ENCODE measurements around the gene C4orf50. TPM values are rescaled to one million over a fixed set of nuclear protein-coding genes. Genes with fewer than 3 reads are reported as not detected.

C4orf50 gene
- total RNA-seq, 1 donor from 2014 or later = 0.49 TPM

- Histone ChIP-seq H3K9me3 (no peaks in the 10 kb centered on the region), H3K27ac (no peak overlapping the region), H3K4me3 (no peak overlapping the region), H3K27me3 (no peaks in the 10 kb centered on the region), H3K4me1 (no peaks in the 10 kb centered on the region), H3K36me3 (no peaks in the 10 kb centered on the region)
- intact Hi-C loops (cut with DNase I) = no loop called here
- TF ChIP-seq POLR2AphosphoS5 (IDR thresholded peaks at IDR 0.05; ENCODE audit: insufficient read depth in 1 of 2, low read depth in 1 of 2) (no peak), POLR2A (IDR thresholded peaks at IDR 0.05) (no peak), CTCF (IDR thresholded peaks at IDR 0.05) (no peak)
- DNase-seq (ENCODE audit: extremely low spot score in 2 of 2) = no peak
These were observed 38.2 kb downstream of the C4orf50 start for GRCh38 chr4:5979981-5980380.

- no peak for TF ChIP-seq CTCF (IDR thresholded peaks at IDR 0.05)
- no peak for TF ChIP-seq POLR2A (IDR thresholded peaks at IDR 0.05)
- no peak for TF ChIP-seq POLR2AphosphoS5 (IDR thresholded peaks at IDR 0.05; ENCODE audit: insufficient read depth in 1 of 2, low read depth in 1 of 2)
- H3K9me3 ChIP-seq = no peaks in the 10 kb centered on the region
- H3K36me3 ChIP-seq = no peaks in the 10 kb centered on the region
- no peak overlapping the region for H3K27ac ChIP-seq
- no peak overlapping the region for H3K4me3 ChIP-seq
- intact Hi-C loops (cut with DNase I) = no loop called here
- no peak for DNase-seq (ENCODE audit: extremely low spot score in 2 of 2)
- H3K27me3 ChIP-seq = no peaks in the 10 kb centered on the region
- H3K4me1 ChIP-seq = no peaks in the 10 kb centered on the region
These were observed 41.3 kb downstream of the C4orf50 start for GRCh38 chr4:5976921-5977320.

GRCh38 chr4:5976431-5976830 lies 41.8 kb downstream of the C4orf50 start:
- no peaks in the 10 kb centered on the region for H3K9me3 ChIP-seq
- no peak for DNase-seq (ENCODE audit: extremely low spot score in 2 of 2)
- TF ChIP-seq CTCF (IDR thresholded peaks at IDR 0.05) = no peak
- TF ChIP-seq POLR2AphosphoS5 (IDR thresholded peaks at IDR 0.05; ENCODE audit: insufficient read depth in 1 of 2, low read depth in 1 of 2) = no peak
- no peak for TF ChIP-seq POLR2A (IDR thresholded peaks at IDR 0.05)
- no peaks in the 10 kb centered on the region for H3K36me3 ChIP-seq
- H3K4me1 ChIP-seq = no peaks in the 10 kb centered on the region
- H3K4me3 ChIP-seq = no peak overlapping the region
- H3K27me3 ChIP-seq = no peaks in the 10 kb centered on the region
- H3K27ac ChIP-seq = no peak overlapping the region
- intact Hi-C loops (cut with DNase I) = no loop called here

- Histone ChIP-seq H3K4me1 (no peaks in the 10 kb centered on the region), H3K27me3 (no peaks in the 10 kb centered on the region), H3K27ac (no peak overlapping the region), H3K4me3 (no peak overlapping the region), H3K9me3 (no peaks in the 10 kb centered on the region), H3K36me3 (no peaks in the 10 kb centered on the region)
- TF ChIP-seq CTCF (IDR thresholded peaks at IDR 0.05) (no peak), POLR2A (IDR thresholded peaks at IDR 0.05) (no peak), POLR2AphosphoS5 (IDR thresholded peaks at IDR 0.05; ENCODE audit: insufficient read depth in 1 of 2, low read depth in 1 of 2) (no peak)
- intact Hi-C loops (cut with DNase I) = no loop called here
- no peak for DNase-seq (ENCODE audit: extremely low spot score in 2 of 2)
These were observed 43.9 kb downstream of the C4orf50 start for GRCh38 chr4:5974321-5974720.

- no peaks in the 10 kb centered on the region for H3K9me3 ChIP-seq
- H3K4me1 ChIP-seq = no peaks in the 10 kb centered on the region
- TF ChIP-seq CTCF (IDR thresholded peaks at IDR 0.05) = no peak
- no peak for TF ChIP-seq POLR2A (IDR thresholded peaks at IDR 0.05)
- no peak for TF ChIP-seq POLR2AphosphoS5 (IDR thresholded peaks at IDR 0.05; ENCODE audit: insufficient read depth in 1 of 2, low read depth in 1 of 2)
- H3K27ac ChIP-seq = no peak overlapping the region
- no peaks in the 10 kb centered on the region for H3K36me3 ChIP-seq
- no peak overlapping the region for H3K4me3 ChIP-seq
- intact Hi-C loops (cut with DNase I) = no loop called here
- H3K27me3 ChIP-seq = no peaks in the 10 kb centered on the region
- DNase-seq (ENCODE audit: extremely low spot score in 2 of 2) = no peak
These were observed 44.6 kb downstream of the C4orf50 start for GRCh38 chr4:5973486-5974220.

Measured in vagina (tissue), 2 donors.